NOMO-1 treated with DMSO at 0.1 percent for 48 hours (cell line): ENCODE results near the gene GPSM1.

Source experiments
- DNase-seq: peaks from one replicate; lab custom pipeline; 2025; ENCODE audit not compliant: unreplicated experiment; lab: John Stamatoyannopoulos, UW

Gene GPSM1

GRCh38 chr9:136327304-136327974, at the start of gene GPSM1:
GPSM1 (plus strand) TSS chr9:136327539; CDS start chr9:136327696, 157 bp downstream.
- peak; percentile 27 for DNase-seq

- DNase-seq = no peak
Measured at GRCh38 chr9:136277746-136278145, 49.6 kb upstream of the GPSM1 start.

GRCh38 chr9:136278221-136278620, 49.1 kb upstream of the GPSM1 start:
- DNase-seq = no peak

GRCh38 chr9:136278894-136279293, 48.4 kb upstream of the GPSM1 start:
- DNase-seq = no peak

GRCh38 chr9:136279471-136279870, 47.9 kb upstream of the GPSM1 start:
- no peak for DNase-seq

- no peak for DNase-seq
Measured at GRCh38 chr9:136280535-136281315, 46.6 kb upstream of the GPSM1 start.

- DNase-seq = no peak
Measured at GRCh38 chr9:136281421-136282271, 45.7 kb upstream of the GPSM1 start.

GRCh38 chr9:136282272-136282861, 45.0 kb upstream of the GPSM1 start:
- DNase-seq = no peak

- peak; percentile 75 for DNase-seq
Measured at GRCh38 chr9:136283291-136284235, 43.8 kb upstream of the GPSM1 start.

- DNase-seq = no peak
Measured at GRCh38 chr9:136284311-136284710, 43.0 kb upstream of the GPSM1 start.

GRCh38 chr9:136284951-136285350, 42.4 kb upstream of the GPSM1 start:
- DNase-seq = no peak

- DNase-seq = no peak
Measured at GRCh38 chr9:136285501-136286358, 41.6 kb upstream of the GPSM1 start.

- DNase-seq = no peak
Measured at GRCh38 chr9:136286359-136286986, 40.9 kb upstream of the GPSM1 start.

GRCh38 chr9:136286987-136287379, 40.4 kb upstream of the GPSM1 start:
- no peak for DNase-seq

- DNase-seq = no peak
Measured at GRCh38 chr9:136287960-136288753, 39.2 kb upstream of the GPSM1 start.

GRCh38 chr9:136289651-136290507, 37.5 kb upstream of the GPSM1 start:
- no peak for DNase-seq

GRCh38 chr9:136290508-136291000, 36.8 kb upstream of the GPSM1 start:
- no peak for DNase-seq
